Mucosa of descending colon (tissue), 3 donors: ENCODE data around the gene THAP7. TPM values are rescaled to one million over a fixed set of nuclear protein-coding genes. Genes with fewer than 3 reads are reported as not detected.

Experiments
- ATAC-seq: fragments of 200-7000 bp; cut with Tn5 transposase; one replicate; pipeline ENCODE4 v1.9.1; 2020; ENCODE audit warnings: mild to moderate bottlenecking, moderate library complexity
- DNase-seq, 3 donors: peaks; one replicate each; pipeline ENCODE4 v3.0.0-alpha.2; 2020
- H3K36me3 ChIP-seq: fragments of 200-600 bp; one replicate; pipeline ENCODE4 v1.8.0; 2021; ENCODE audit warnings: low read depth, mild to moderate bottlenecking
- H3K4me1 ChIP-seq: fragments of 200-600 bp; one replicate; pipeline ENCODE4 v1.8.0; 2021; ENCODE audit warnings: low read depth, mild to moderate bottlenecking
- H3K4me3 ChIP-seq: fragments of 200-600 bp; one replicate; pipeline ENCODE4 v1.8.0; 2021; ENCODE audit warnings: mild to moderate bottlenecking
- H3K9me3 ChIP-seq: fragments of 200-600 bp; one replicate; pipeline ENCODE4 v1.8.0; 2021; ENCODE audit warnings: mild to moderate bottlenecking
- CTCF ChIP-seq: fragments of 200-600 bp; IDR thresholded peaks from one replicate; pipeline ENCODE4 v1.8.0; 2022; ENCODE audit warnings: antibody characterized with exemption, mild to moderate bottlenecking
- intact Hi-C, 2 donors: fragments of 100-400 bp; cut with DNase I in 1 of 2; cut with micrococcal nuclease in 1 of 2; formaldehyde crosslinking; loops; one replicate each; pipeline versions ENCODE4 v1.11.0 to v1.11.1; 2022; cut with DNase I, micrococcal nuclease
- total RNA-seq, 3 donors: library from RNA; stranded (reverse); fragmentation: NEBNext Ultra II Directional in 2 of 3; extraction: Animal tissue kit (Norgen Biotek cat#: 25700) in 2 of 3; gene quantifications; one replicate each; pipeline versions ENCODE4 v1.2.1 to v1.2.4, GENCODE V29; 2021 to 2023
- donor health status: DM: no; HTN: no; CAD: no; lungs with moderate emphysema.
- donor health status: DM: no; HTN: no; CAD: no.
- donor health status: DM: no; HTN: yes; CAD: no.

THAP7 gene
- total RNA-seq, 3 donors from 2014 or later, result 16.8 to 27.8 (median 19.8) TPM

GRCh38 chr22:20978419-20978818 lies 23.5 kb downstream of the THAP7 start:
- H3K4me3 ChIP-seq, result no peak overlapping the region
- intact Hi-C loops, result no loop called here
- peaks cover 26% of the 10 kb centered on the region for H3K4me1 ChIP-seq
- no peak for TF ChIP-seq CTCF
- H3K36me3 ChIP-seq, result no peaks in the 10 kb centered on the region
- ATAC-seq, result no peak
- no peak for DNase-seq
- peaks cover 5% of the 10 kb centered on the region for H3K9me3 ChIP-seq

- H3K4me1 ChIP-seq, result peaks cover 19% of the 10 kb centered on the region
- intact Hi-C loops, result no loop called here
- peaks cover 5% of the 10 kb centered on the region for H3K9me3 ChIP-seq
- no peak for DNase-seq
- no peak for TF ChIP-seq CTCF
- ATAC-seq, result no peak
- H3K4me3 ChIP-seq, result no peak overlapping the region
- no peaks in the 10 kb centered on the region for H3K36me3 ChIP-seq
Measured at GRCh38 chr22:20977516-20978170, 24.3 kb downstream of the THAP7 start.

- DNase-seq (no peak), ATAC-seq (no peak)
- Histone ChIP-seq H3K36me3 (no peaks in the 10 kb centered on the region), H3K4me3 (no peak overlapping the region), H3K4me1 (peaks cover 19% of the 10 kb centered on the region), H3K9me3 (peaks cover 5% of the 10 kb centered on the region)
- TF ChIP-seq CTCF, result no peak
- intact Hi-C loops, result no loop called here
Measured at GRCh38 chr22:20977019-20977418, 24.9 kb downstream of the THAP7 start.

- H3K36me3 ChIP-seq, result no peaks in the 10 kb centered on the region
- DNase-seq (no peak), ATAC-seq (no peak)
- H3K4me3 ChIP-seq, result no peak overlapping the region
- no peak for TF ChIP-seq CTCF
- peaks cover 17% of the 10 kb centered on the region for H3K4me1 ChIP-seq
- intact Hi-C loops, result no loop called here
- peaks cover 5% of the 10 kb centered on the region for H3K9me3 ChIP-seq
Measured at GRCh38 chr22:20976291-20976877, 25.5 kb downstream of the THAP7 start.

GRCh38 chr22:20975541-20976290 lies 26.2 kb downstream of the THAP7 start:
- no peaks in the 10 kb centered on the region for H3K36me3 ChIP-seq
- peaks cover 10% of the 10 kb centered on the region for H3K4me1 ChIP-seq
- TF ChIP-seq CTCF, result no peak
- H3K4me3 ChIP-seq, result no peak overlapping the region
- ATAC-seq, result no peak
- H3K9me3 ChIP-seq, result peaks cover 5% of the 10 kb centered on the region
- intact Hi-C loops, result no loop called here
- DNase-seq, result no peak
